ENCODE data around the gene OST4.

GRCh38 chr2:27079233-27080139 is 8.0 kb upstream of the OST4 start:
- TF ChIP-seq CTCF (IDR thresholded peaks at IDR 0.05): no peak
- TF ChIP-seq POLR2A (IDR thresholded peaks at IDR 0.05): no peak

Measured in tibial nerve (tissue), 3 donors.